Activated B cell treated with CpG ODN at 0.5 μM for 24 hours (primary cell): ENCODE results near the gene TMEM258. TPM values are rescaled to one million over a fixed set of nuclear protein-coding genes. Genes with fewer than 3 reads are reported as not detected.

Source experiments
- ATAC-seq: fragments of 200-7000 bp; cut with Tn5 transposase; one replicate; pipeline ENCODE4 v1.10.0; 2021; ENCODE audit warnings: low read depth, mild to moderate bottlenecking, moderate library complexity
- CTCF ChIA-PET: fragments of 350-600 bp; sonication (Branson Sonifier 250); formaldehyde crosslinking; loops from one replicate; lab custom pipeline; 2021; ENCODE audit warnings: antibody characterized with exemption; lab: Charles Lee
- POLR2A ChIA-PET: fragments of 350-600 bp; sonication (Branson Sonifier 250); formaldehyde crosslinking; loops from one replicate; lab custom pipeline; 2021; ENCODE audit warnings: antibody characterized with exemption; lab: Charles Lee
- DNase-seq: peaks from one replicate; pipeline ENCODE4 v3.0.0; 2022
- H3K27ac Mint-ChIP-seq: one replicate; pipeline ENCODE4 v1.8.0; 2020; ENCODE audit warnings: mixed read lengths
- H3K27me3 Mint-ChIP-seq: one replicate; pipeline ENCODE4 v1.8.0; 2021; ENCODE audit warnings: mixed read lengths
- H3K36me3 Mint-ChIP-seq: one replicate; pipeline ENCODE4 v1.8.0; 2021; ENCODE audit warnings: low read depth, mixed read lengths
- H3K4me1 Mint-ChIP-seq: one replicate; pipeline ENCODE4 v1.8.0; 2021; ENCODE audit warnings: mixed read lengths
- H3K4me3 Mint-ChIP-seq: one replicate; pipeline ENCODE4 v1.8.0; 2020; ENCODE audit warnings: mild to moderate bottlenecking, mixed read lengths
- H3K9me3 Mint-ChIP-seq: one replicate; pipeline ENCODE4 v1.8.0; 2020; ENCODE audit warnings: mixed read lengths
- CTCF ChIP-seq: fragments of 200-600 bp; IDR thresholded peaks from one replicate; pipeline ENCODE4 v1.8.0; 2022; ENCODE audit warnings: antibody characterized with exemption, mild to moderate bottlenecking
- intact Hi-C: fragments of 100-400 bp; cut with micrococcal nuclease; formaldehyde crosslinking; loops from one replicate; pipeline ENCODE4 v1.15.1; 2024
- total RNA-seq: library from RNA; stranded (reverse); gene quantifications from 2 replicates; pipeline ENCODE4 v1.2.3, GENCODE V29; 2022

The TMEM258 gene
- total RNA-seq, 1 donor from 2014 or later: 87.4 TPM

- intact Hi-C loops: loop anchor here (1.0 to 2.0 kb wide), 2 partner anchors 17 to 24 kb away; partner anchors contain the start of genes FEN1, MYRF and TMEM258
- H3K27ac Mint-ChIP-seq: no peak overlapping the region
- peaks cover 5% of the 10 kb centered on the region for H3K27me3 Mint-ChIP-seq
- ATAC-seq: no peak
- H3K4me1 Mint-ChIP-seq: peaks cover 14% of the 10 kb centered on the region
- no peak for TF ChIP-seq CTCF
- ChIA-PET CTCF (no interaction called here), POLR2A (no interaction called here)
- no peak for DNase-seq
- H3K36me3 Mint-ChIP-seq: no peaks in the 10 kb centered on the region
- H3K9me3 Mint-ChIP-seq: no peaks in the 10 kb centered on the region
- H3K4me3 Mint-ChIP-seq: no peak overlapping the region
Measured at GRCh38 chr11:61775606-61776554, 16.5 kb downstream of the TMEM258 start.

- TF ChIP-seq CTCF: no peak
- intact Hi-C loops: no loop called here
- CTCF ChIA-PET: no interaction called here
- H3K27me3 Mint-ChIP-seq: peaks cover 5% of the 10 kb centered on the region
- no peaks in the 10 kb centered on the region for H3K9me3 Mint-ChIP-seq
- ATAC-seq (no peak), DNase-seq (no peak)
- H3K4me1 Mint-ChIP-seq: peaks cover 14% of the 10 kb centered on the region
- no peaks in the 10 kb centered on the region for H3K36me3 Mint-ChIP-seq
- no peak overlapping the region for H3K27ac Mint-ChIP-seq
- POLR2A ChIA-PET: no interaction called here
- no peak overlapping the region for H3K4me3 Mint-ChIP-seq
Measured at GRCh38 chr11:61775106-61775505, 17.3 kb downstream of the TMEM258 start.

- H3K4me3 Mint-ChIP-seq: no peak overlapping the region
- H3K9me3 Mint-ChIP-seq: no peaks in the 10 kb centered on the region
- peaks cover 5% of the 10 kb centered on the region for H3K27me3 Mint-ChIP-seq
- intact Hi-C loops: no loop called here
- no peak overlapping the region for H3K27ac Mint-ChIP-seq
- ChIA-PET POLR2A (no interaction called here), CTCF (no interaction called here)
- no peaks in the 10 kb centered on the region for H3K36me3 Mint-ChIP-seq
- no peak for DNase-seq
- no peak for TF ChIP-seq CTCF
- no peak for ATAC-seq
- H3K4me1 Mint-ChIP-seq: peaks cover 14% of the 10 kb centered on the region
Measured at GRCh38 chr11:61774411-61774810, 18.0 kb downstream of the TMEM258 start.

- ChIA-PET POLR2A (no interaction called here), CTCF (no interaction called here)
- Mint-ChIP-seq H3K4me3 (no peak overlapping the region), H3K36me3 (no peaks in the 10 kb centered on the region), H3K27ac (no peak overlapping the region), H3K9me3 (no peaks in the 10 kb centered on the region), H3K4me1 (peaks cover 14% of the 10 kb centered on the region), H3K27me3 (peaks cover 5% of the 10 kb centered on the region)
- intact Hi-C loops: no loop called here
- ATAC-seq (no peak), DNase-seq (no peak)
- TF ChIP-seq CTCF: no peak
Measured at GRCh38 chr11:61773809-61774208, 18.6 kb downstream of the TMEM258 start.

GRCh38 chr11:61773356-61773755 lies 19.0 kb downstream of the TMEM258 start:
- DNase-seq: no peak
- no peaks in the 10 kb centered on the region for H3K36me3 Mint-ChIP-seq
- no peak overlapping the region for H3K27ac Mint-ChIP-seq
- H3K9me3 Mint-ChIP-seq: no peaks in the 10 kb centered on the region
- intact Hi-C loops: no loop called here
- TF ChIP-seq CTCF: no peak
- ChIA-PET POLR2A (no interaction called here), CTCF (no interaction called here)
- H3K27me3 Mint-ChIP-seq: peaks cover 5% of the 10 kb centered on the region
- peaks cover 14% of the 10 kb centered on the region for H3K4me1 Mint-ChIP-seq
- no peak for ATAC-seq
- H3K4me3 Mint-ChIP-seq: no peak overlapping the region
